Adrenal gland (tissue), 19 donors: ENCODE results near the gene CDC73. TPM values are rescaled to one million over a fixed set of nuclear protein-coding genes. Genes with fewer than 3 reads are reported as not detected.

Source experiments
- DNase-seq, 7 donors: peaks; one replicate each; pipeline ENCODE4 v3.0.0-alpha.2; 2019 to 2020
- H3K27ac ChIP-seq, 5 donors: fragments of 200-600 bp; sonication (generic) in 4 of 5; 1 replicate in 3 of 5; 2 replicates in 2 of 5; pipeline versions ENCODE4 v1.5.1 to v1.8.0; 2016 to 2020; ENCODE audit warnings: mild to moderate bottlenecking in 1 of 5
- H3K27me3 ChIP-seq: fragments of 200-600 bp; 2 replicates; pipeline ENCODE4 v1.8.0; 2021
- H3K36me3 ChIP-seq, 2 donors: fragments of 200-600 bp; replicated peaks in 1 of 2; 1 replicate in 1 of 2; 2 replicates in 1 of 2; pipeline versions ENCODE4 v1.5.1 to v1.8.0; 2018 to 2022
- H3K4me1 ChIP-seq, 2 donors: fragments of 200-600 bp; replicated peaks in 1 of 2; 1 replicate in 1 of 2; 2 replicates in 1 of 2; pipeline versions ENCODE4 v1.5.1 to v1.8.0; 2018 to 2021
- H3K4me3 ChIP-seq, 4 donors: fragments of 200-600 bp; sonication (generic) in 3 of 4; one replicate each; pipeline ENCODE4 v1.5.1; 2016 to 2018
- H3K9me3 ChIP-seq, 3 donors: fragments of 200-600 bp; sonication (generic) in 1 of 3; replicated peaks in 1 of 3; 1 replicate in 2 of 3; 2 replicates in 1 of 3; pipeline versions ENCODE4 v1.5.1 to v1.8.0; 2016 to 2021
- CTCF ChIP-seq, 6 experiments: fragments of 450-650 bp in 4 of 6; fragments of 200-600 bp in 2 of 6; sonication (generic) in 1 of 6; IDR thresholded peaks; 1 replicate in 5 of 6; 2 replicates in 1 of 6; pipeline versions ENCODE4 v1.5.1 to v1.8.0; 2016 to 2021; ENCODE audit warnings: antibody characterized with exemption in 6 of 6, mild to moderate bottlenecking in 2 of 6, moderate library complexity in 1 of 6
- POLR2A ChIP-seq, 2 donors: fragments of 450-650 bp; IDR thresholded peaks; one replicate each; pipeline ENCODE4 v1.6.1; 2017; ENCODE audit warnings: antibody characterized with exemption in 2 of 2, mild to moderate bottlenecking in 2 of 2, moderate library complexity in 1 of 2
- WGBS, 4 donors: extraction: QIAGEN DNeasy Blood & Tissue Kit in 2 of 4; methylation state at CpG; one replicate each; pipeline versions ENCODE4 v1.1.5 to v1.1.7; 2013 to 2017; 5-methylcytosine and 5-hydroxymethylcytosine counted together
- intact Hi-C, 2 donors: fragments of 100-400 bp; cut with DNase I; formaldehyde crosslinking; loops; one replicate each; pipeline versions ENCODE4 v1.14.1 to v1.15.0; 2022 to 2023
- long read RNA-seq, 10 donors: library from polyadenylated mRNA in 3 of 10; unstranded in 2 of 10; stranded (forward) in 1 of 10; transcript quantifications; one replicate each; pipeline ENCODE4 v2.0.0 and lab custom pipeline, GENCODE V29; 2021 to 2026
- polyA plus RNA-seq, 3 donors: library from polyadenylated mRNA; stranded (reverse); fragments of 200-250 nt in 2 of 3; fragments of 350-450 nt in 1 of 3; fragmentation: Illumina TruSeq in 1 of 3; extraction: RNeasy Lipid Tissue Mini Kit (QIAGEN cat#74804) in 1 of 3; gene quantifications; one replicate each; pipeline ENCODE4 v1.2.3, GENCODE V29; 2013 to 2014
- total RNA-seq, 9 donors: library from RNA; depleted of rRNA in 4 of 9; stranded (reverse); fragments of >200 nt in 4 of 9; fragments of 120-200 nt in 1 of 9; fragmentation: NEBNext Ultra II Directional in 1 of 9; extraction: Animal tissue kit (Norgen Biotek cat#: 25700) in 1 of 9; gene quantifications; one replicate each; pipeline versions ENCODE4 v1.1.0 to v1.2.4, GENCODE V29; 2013 to 2023
- donor health status: healthy with polysubstance abuse.
- donor health status: Bipolar disorder and iron deficiency.
- donor health status: DM: yes; HTN: yes; CAD: no.
- donor health status: DM: no; HTN: no; CAD: no.
- donor health status: DM: no; HTN: no; CAD: no.
- donor health status: DM: yes; HTN: yes; CAD: no.

Gene CDC73
- total RNA-seq: 10 to 100 TPM; 18.0 to 64.0 (median 37.9) TPM
- 10 to 100 TPM in 2 of 3 donors, 1 to 10 TPM in 1; 5.9 to 43.3 (median 10.7) TPM for polyA plus RNA-seq
- long read RNA-seq, donor 1, full-length matches to known transcripts: 6 of 13 reads
- long read RNA-seq, donor 1, partial matches to known transcripts: 7 of 13 reads
- long read RNA-seq, donor 1, other reads (novel, unspliced or antisense): 0 of 13 reads
- long read RNA-seq, donor 2, full-length matches to known transcripts: 5 of 13 reads
- long read RNA-seq, donor 2, partial matches to known transcripts: 8 of 13 reads
- long read RNA-seq, donor 2, other reads (novel, unspliced or antisense): 0 of 13 reads
- long read RNA-seq, donor 3, full-length matches to known transcripts: 4 of 11 reads
- long read RNA-seq, donor 3, partial matches to known transcripts: 7 of 11 reads
- long read RNA-seq, donor 3, other reads (novel, unspliced or antisense): 0 of 11 reads
- long read RNA-seq, donor 4, full-length matches to known transcripts: 5 of 23 reads
- long read RNA-seq, donor 4, partial matches to known transcripts: 16 of 23 reads
- long read RNA-seq, donor 4, other reads (novel, unspliced or antisense): 2 of 23 reads
- long read RNA-seq, donor 5, full-length matches to known transcripts: 39 of 44 reads
- long read RNA-seq, donor 5, partial matches to known transcripts: 0 of 44 reads
- long read RNA-seq, donor 5, other reads (novel, unspliced or antisense): 5 of 44 reads
- long read RNA-seq, donor 6, full-length matches to known transcripts: 1 of 14 reads
- long read RNA-seq, donor 6, partial matches to known transcripts: 11 of 14 reads
- long read RNA-seq, donor 6, other reads (novel, unspliced or antisense): 2 of 14 reads
- long read RNA-seq, donor 7, full-length matches to known transcripts: 4 of 4 reads
- long read RNA-seq, donor 7, partial matches to known transcripts: 0 of 4 reads
- long read RNA-seq, donor 7, other reads (novel, unspliced or antisense): 0 of 4 reads
- long read RNA-seq, donor 8, full-length matches to known transcripts: 10 of 17 reads
- long read RNA-seq, donor 8, partial matches to known transcripts: 7 of 17 reads
- long read RNA-seq, donor 8, other reads (novel, unspliced or antisense): 0 of 17 reads
- long read RNA-seq, donor 9, full-length matches to known transcripts: 3 of 3 reads
- long read RNA-seq, donor 9, partial matches to known transcripts: 0 of 3 reads
- long read RNA-seq, donor 9, other reads (novel, unspliced or antisense): 0 of 3 reads
- long read RNA-seq, donor 10, full-length matches to known transcripts: 3 of 3 reads
- long read RNA-seq, donor 10, partial matches to known transcripts: 0 of 3 reads
- long read RNA-seq, donor 10, other reads (novel, unspliced or antisense): 0 of 3 reads

GRCh38 chr1:193121616-193122593 is at the start of gene CDC73:
CDC73 (plus strand) TSS chr1:193122031; CDS start chr1:193122201, 170 bp downstream.
- no peaks in the 10 kb centered on the region for H3K9me3 ChIP-seq
- peak within 1 kb of the TSS in 3 of 4 donors; percentile 55 to 90 (median 87) for H3K4me3 ChIP-seq
- peak within 1 kb of the TSS; percentile 89 to 98 (median 92) for H3K27ac ChIP-seq
- no peaks in the 10 kb centered on the region for H3K27me3 ChIP-seq
- 0 to 1% (median 0%) methylated on average over 16 to 85 of the region's 85 CpGs for WGBS, 4 donors
- DNase-seq: peak; percentile 97 to 99 (median 98)
- intact Hi-C loops: loop anchor here in 1 of 2 donors (10.0 kb wide), 1 partner anchor 647 kb away; no protein-coding TSS in a partner anchor
- H3K4me1 ChIP-seq: peaks cover 13 to 39% of the 10 kb centered on the region in 2 donors
- peaks cover 0 to 12% of the 10 kb centered on the region in 2 donors for H3K36me3 ChIP-seq
- TF ChIP-seq POLR2A (IDR thresholded peaks at IDR 0.05) (peak; percentile 86 to 98), CTCF (IDR thresholded peaks at IDR 0.05) (peak; percentile 91 to 100 (median 94))

- H3K27ac ChIP-seq: no peak overlapping the region
- H3K36me3 ChIP-seq: peaks cover 0 to 36% of the 10 kb centered on the region in 2 donors
- DNase-seq: no peak
- no peaks in the 10 kb centered on the region for H3K4me1 ChIP-seq
- no peak for TF ChIP-seq CTCF (IDR thresholded peaks at IDR 0.05)
- TF ChIP-seq POLR2A (IDR thresholded peaks at IDR 0.05): no peak
- intact Hi-C loops: no loop called here
- no peaks in the 10 kb centered on the region for H3K27me3 ChIP-seq
- no peak overlapping the region for H3K4me3 ChIP-seq
- H3K9me3 ChIP-seq: no peaks in the 10 kb centered on the region
Measured at GRCh38 chr1:193077991-193078390, 43.8 kb upstream of the CDC73 start.

- 93 to 96% (median 94%) methylated on average over 3 of the region's 3 CpGs for WGBS, 4 donors
- Histone ChIP-seq H3K36me3 (peaks cover 0 to 47% of the 10 kb centered on the region in 2 donors), H3K27me3 (no peaks in the 10 kb centered on the region), H3K27ac (no peak overlapping the region), H3K4me1 (no peaks in the 10 kb centered on the region), H3K4me3 (no peak overlapping the region), H3K9me3 (no peaks in the 10 kb centered on the region)
- DNase-seq: no peak
- intact Hi-C loops: no loop called here
- TF ChIP-seq CTCF (IDR thresholded peaks at IDR 0.05) (no peak), POLR2A (IDR thresholded peaks at IDR 0.05) (no peak)
Measured at GRCh38 chr1:193079187-193079586, 42.6 kb upstream of the CDC73 start.
